HCT116 (cell line): ENCODE data around the gene EPB41L5. TPM values are rescaled to one million over a fixed set of nuclear protein-coding genes. Genes with fewer than 3 reads are reported as not detected.

Experiments used
- ATAC-seq: fragments of 200-7000 bp; cut with Tn5 transposase; 2 replicates; pipeline ENCODE4 v1.9.1; 2020; ENCODE audit warnings: mild to moderate bottlenecking, moderate library complexity
- BruUV-seq: library from RNA; stranded (reverse); fragments of 400-500 nt; replicated peaks from 2 replicates; lab custom pipeline; 2021; lab: Mats Ljungman, UMichigan
- CTCF ChIA-PET: fragments of 300-600 bp; sonication (Branson Sonifier 250); formaldehyde crosslinking; loops from one replicate; lab custom pipeline; 2021; ENCODE audit warnings: antibody characterized with exemption; lab: Charles Lee
- POLR2A ChIA-PET: fragments of 300-600, 350-600 bp; sonication (Branson Sonifier 250); formaldehyde crosslinking; loops from one replicate; lab custom pipeline; 2021; ENCODE audit warnings: antibody characterized with exemption; lab: Charles Lee
- RAD21 ChIA-PET, 2 experiments: fragments of 300-600 bp; sonication (Branson Sonifier 250); formaldehyde crosslinking; loops; one replicate each; lab custom pipeline; 2023; ENCODE audit warnings: low total read pairs in 2 of 2; ENCODE audit not compliant: uncharacterized antibody in 2 of 2, unreplicated experiment in 2 of 2, low non-redundant PET in 1 of 2; lab: Charles Lee
- DNase-seq: peaks from one replicate; pipeline ENCODE4 v3.0.0-alpha.2; 2010; ENCODE audit warnings: low read depth, low spot score
- H2AFZ ChIP-seq: fragments of 200-600 bp; shearing (Covaris generic), sonication (generic); 2 replicates; pipeline ENCODE4 v1.6.1; 2017; ENCODE audit warnings: low read depth, mixed run types, mixed read lengths, antibody characterized with exemption, low read length; ENCODE audit not compliant: poor library complexity, severe bottlenecking
- H3K27ac ChIP-seq: 2 replicates; pipeline ENCODE4 v1.5.1; 2012; ENCODE audit warnings: low read depth, low read length
- H3K27me3 ChIP-seq: fragments of 200-600 bp; sonication (generic); 2 replicates; pipeline ENCODE4 v1.6.1; 2016; ENCODE audit warnings: mixed run types, low read length, mixed read lengths; ENCODE audit not compliant: insufficient read depth
- H3K36me3 ChIP-seq, 2 experiments: fragments of 200-500 bp in 1 of 2; fragments of 200-600 bp in 1 of 2; sonication (Bioruptor generic) in 1 of 2; sonication (generic) in 1 of 2; 2 replicates each; pipeline versions ENCODE4 v1.5.1 to v1.6.1; 2014 to 2016; ENCODE audit warnings: low read length in 2 of 2, inconsistent platforms in 1 of 2, mixed read lengths in 1 of 2, mixed run types in 1 of 2; ENCODE audit not compliant: insufficient read depth in 2 of 2, control insufficient read depth in 1 of 2
- H3K4me1 ChIP-seq, 2 experiments: fragments of 200-600 bp in 1 of 2; sonication (generic) in 1 of 2; 2 replicates each; pipeline versions ENCODE4 v1.5.1 to v1.6.1; 2012 to 2017; ENCODE audit warnings: low read length in 2 of 2, inconsistent platforms in 1 of 2, mild to moderate bottlenecking in 1 of 2, mixed read lengths in 1 of 2, mixed run types in 1 of 2, moderate library complexity in 1 of 2; ENCODE audit not compliant: insufficient read depth in 2 of 2, control insufficient read depth in 1 of 2
- H3K4me2 ChIP-seq: fragments of 200-600 bp; sonication (generic); 2 replicates; pipeline ENCODE4 v1.6.1; 2017; ENCODE audit warnings: mixed run types, low read length, mixed read lengths
- H3K4me3 ChIP-seq, 2 experiments: fragments of 200-600 bp in 1 of 2; sonication (generic) in 1 of 2; replicated peaks in 1 of 2; 2 replicates each; pipeline ENCODE4 v1.5.1; 2011 to 2016; ENCODE audit warnings: low read length in 2 of 2, control low read depth in 1 of 2, low read depth in 1 of 2, mild to moderate bottlenecking in 1 of 2, mixed read lengths in 1 of 2, mixed run types in 1 of 2
- H3K79me2 ChIP-seq: fragments of 200-600 bp; sonication (generic); 2 replicates; pipeline ENCODE4 v1.6.1; 2017; ENCODE audit warnings: mild to moderate bottlenecking, mixed run types, low read length, moderate library complexity, mixed read lengths; ENCODE audit not compliant: insufficient read depth
- H3K9ac ChIP-seq: fragments of 200-600 bp; sonication (generic); 2 replicates; pipeline ENCODE4 v1.6.1; 2016; ENCODE audit warnings: low read length, mixed read lengths
- H3K9me2 ChIP-seq: fragments of 200-600 bp; sonication (generic), shearing (Covaris generic); 2 replicates; pipeline ENCODE4 v1.6.1; 2017; ENCODE audit warnings: mixed run types, mild to moderate bottlenecking, moderate library complexity; ENCODE audit not compliant: insufficient read depth
- H3K9me3 ChIP-seq, 2 experiments: fragments of 200-500 bp in 1 of 2; fragments of 200-600 bp in 1 of 2; sonication (Bioruptor generic) in 1 of 2; sonication (generic) in 1 of 2; 2 replicates each; pipeline ENCODE4 v1.6.1; 2014 to 2017; ENCODE audit warnings: low read length in 2 of 2, mixed read lengths in 2 of 2, inconsistent platforms in 1 of 2, low read depth in 1 of 2, mild to moderate bottlenecking in 1 of 2, mixed run types in 1 of 2, moderate library complexity in 1 of 2; ENCODE audit not compliant: control insufficient read depth in 1 of 2, insufficient read depth in 1 of 2
- H4K20me1 ChIP-seq: fragments of 200-600 bp; sonication (generic), shearing (Covaris generic); 2 replicates; pipeline ENCODE4 v1.6.1; 2017; ENCODE audit warnings: mixed run types, mild to moderate bottlenecking, moderate library complexity; ENCODE audit not compliant: insufficient read depth
- ATF3 ChIP-seq: IDR thresholded peaks from 2 replicates; pipeline ENCODE4 v1.6.1; 2012
- CEBPB ChIP-seq: IDR thresholded peaks from 2 replicates; pipeline ENCODE4 v1.6.1; 2012; ENCODE audit warnings: low read depth
- EZH2 ChIP-seq: fragments of 200-600 bp; sonication (generic); IDR thresholded peaks from 2 replicates; pipeline ENCODE4 v1.6.1; 2017; ENCODE audit warnings: antibody characterized with exemption, mixed run types
- EZH2phosphoT487 ChIP-seq: fragments of 200-600 bp; IDR thresholded peaks from 2 replicates; pipeline ENCODE4 v1.6.1; 2018; ENCODE audit warnings: antibody characterized with exemption, borderline replicate concordance
- JUND ChIP-seq: IDR thresholded peaks from 2 replicates; pipeline ENCODE4 v1.6.1; 2012
- POLR2AphosphoS5 ChIP-seq: IDR thresholded peaks from 2 replicates; pipeline ENCODE4 v1.6.1; 2011; ENCODE audit warnings: mild to moderate bottlenecking, low read depth, low read length, moderate library complexity
- RAD21 ChIP-seq: IDR thresholded peaks from 2 replicates; pipeline ENCODE4 v1.6.1; 2012; ENCODE audit warnings: low read depth, mild to moderate bottlenecking
- REST ChIP-seq: IDR thresholded peaks from 2 replicates; pipeline ENCODE4 v1.6.1; 2012; ENCODE audit warnings: low read depth
- SIN3A ChIP-seq: IDR thresholded peaks from 2 replicates; pipeline ENCODE4 v1.6.1; 2012; ENCODE audit warnings: low read depth
- SP1 ChIP-seq: IDR thresholded peaks from 2 replicates; pipeline ENCODE4 v1.6.1; 2012; ENCODE audit warnings: low read depth
- SRF ChIP-seq: IDR thresholded peaks from 2 replicates; pipeline ENCODE4 v1.6.1; 2012; ENCODE audit warnings: low read depth
- TCF7L2 ChIP-seq: IDR thresholded peaks from 2 replicates; pipeline ENCODE4 v1.7.0; 2011; ENCODE audit warnings: borderline replicate concordance, inconsistent platforms; ENCODE audit not compliant: insufficient read depth, insufficient read length; ENCODE audit errors: extremely low read depth
- ZFX ChIP-seq: fragments of 450-650 bp; IDR thresholded peaks from 2 replicates; pipeline ENCODE4 v1.6.1; 2017
- ZNF274 ChIP-seq: fragments of 200-500 bp; sonication (Bioruptor generic); IDR thresholded peaks from 2 replicates; pipeline ENCODE4 v1.6.1; 2014; ENCODE audit warnings: mild to moderate bottlenecking, low read depth, low read length, inconsistent platforms
- intact Hi-C: fragments of 100-400 bp; cut with micrococcal nuclease; formaldehyde crosslinking; loops from 2 replicates; pipeline ENCODE4 v1.10.0; 2022
- total RNA-seq: library from RNA; stranded (reverse); gene quantifications from one replicate; pipeline ENCODE4 v1.2.1, GENCODE V29; 2021; ENCODE audit not compliant: unreplicated experiment
- TF ChIP-seq, protein P1 (sequence below): IDR thresholded peaks from 2 replicates; pipeline ENCODE4 v1.6.1; 2011; ENCODE audit warnings: mild to moderate bottlenecking, low read length, moderate library complexity; ENCODE audit not compliant: insufficient replicate concordance; ENCODE audit errors: extremely low read depth
- TF ChIP-seq, protein P2 (sequence below): IDR thresholded peaks from 2 replicates; pipeline ENCODE4 v1.6.1; 2012

The EPB41L5 gene
- total RNA-seq, 1 experiment from 2014 or later, result 14.7 TPM

DNA sequence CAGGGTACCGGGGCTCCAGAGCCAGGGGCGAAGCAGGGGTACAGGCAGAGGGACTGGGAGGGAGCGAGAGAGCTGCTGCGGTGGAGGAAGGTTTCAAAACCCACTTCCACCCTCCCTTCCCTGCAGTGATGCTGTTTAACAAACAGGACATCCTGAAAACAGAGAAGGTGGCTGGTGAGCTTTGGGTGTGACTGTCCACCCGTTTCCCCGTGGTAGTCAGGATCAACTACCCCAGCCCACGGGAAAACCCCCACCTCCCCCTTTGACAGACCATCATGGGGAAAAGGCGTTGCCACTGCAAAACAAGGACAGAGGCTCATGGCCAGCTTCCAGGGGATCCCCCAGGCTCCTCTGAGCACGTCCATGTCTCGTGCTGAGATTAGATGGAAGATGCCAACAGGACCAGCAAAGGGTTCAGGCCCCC, 197.4 kb downstream of the EPB41L5 start:
- BruUV-seq, result no TSS peak
- Histone ChIP-seq H3K79me2 (peaks cover 17% of the 10 kb centered on the region), H2AFZ (no peak overlapping the region), H3K9ac (no peak overlapping the region), H3K4me1 (peaks cover 0 to 11% of the 10 kb centered on the region in 2 experiments; a peak in 1 of 4 replicates), H3K27ac (no peak overlapping the region), H3K36me3 (no peaks in the 10 kb centered on the region), H3K27me3 (no peaks in the 10 kb centered on the region), H3K4me2 (no peak overlapping the region), H3K9me2 (no peaks in the 10 kb centered on the region), H4K20me1 (no peaks in the 10 kb centered on the region), H3K4me3 (no peak overlapping the region), H3K9me3 (no peaks in the 10 kb centered on the region)
- intact Hi-C loops, result no loop called here
- RAD21 ChIA-PET, result no interaction called here
- TF ChIP-seq SRF, result no peak
- ATAC-seq (no peak), DNase-seq (no peak)
- CTCF ChIA-PET, result no interaction called here
- POLR2A ChIA-PET, result no interaction called here

DNA sequence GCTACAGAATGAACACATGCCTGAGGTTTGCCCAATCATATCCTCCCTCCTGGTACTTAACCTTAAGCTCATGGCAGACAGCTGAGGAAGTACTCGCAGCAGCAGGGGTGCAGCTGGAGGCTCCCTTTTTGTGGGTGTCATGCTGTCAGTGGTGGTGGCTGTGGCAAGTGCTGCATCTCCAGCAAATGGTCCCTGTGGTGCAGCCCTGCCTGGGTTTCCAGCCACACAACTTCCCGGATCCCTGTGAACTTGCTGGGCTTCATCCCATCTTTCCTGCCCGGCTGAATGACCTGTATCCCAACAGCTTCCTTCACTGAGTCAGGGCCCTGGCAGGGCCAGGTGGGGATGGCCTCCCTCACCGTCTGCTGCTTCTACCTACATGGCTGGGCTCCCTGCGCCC, 205.3 kb downstream of the EPB41L5 start:
- no peak for ATAC-seq
- Histone ChIP-seq H3K79me2 (peaks cover 26% of the 10 kb centered on the region), H4K20me1 (no peaks in the 10 kb centered on the region), H3K27ac (no peak overlapping the region), H2AFZ (no peak overlapping the region), H3K36me3 (peaks cover 0 to 7% of the 10 kb centered on the region in 2 experiments; a peak in 1 of 4 replicates), H3K9ac (no peak overlapping the region), H3K4me3 (no peak overlapping the region), H3K4me1 (peaks cover 0 to 16% of the 10 kb centered on the region in 2 experiments; a peak in 3 of 4 replicates), H3K4me2 (no peak overlapping the region), H3K27me3 (no peaks in the 10 kb centered on the region), H3K9me2 (no peaks in the 10 kb centered on the region), H3K9me3 (no peaks in the 10 kb centered on the region)
- RAD21 ChIA-PET, result no interaction called here
- DNase-seq, result no peak
- BruUV-seq, result no TSS peak
- intact Hi-C loops, result no loop called here
- POLR2A ChIA-PET, result no interaction called here
- CTCF ChIA-PET, result no interaction called here
- TF ChIP-seq SP1 (no peak), TCF7L2 (no peak), JUND (no peak), EZH2phosphoT487 (no peak), REST (no peak), SIN3A (no peak), ZFX (no peak), CEBPB (no peak), ZNF274 (no peak), ATF3 (no peak), RAD21 (no peak), EZH2 (no peak), POLR2AphosphoS5 (no peak)
- TF ChIP-seq, protein P1, sequence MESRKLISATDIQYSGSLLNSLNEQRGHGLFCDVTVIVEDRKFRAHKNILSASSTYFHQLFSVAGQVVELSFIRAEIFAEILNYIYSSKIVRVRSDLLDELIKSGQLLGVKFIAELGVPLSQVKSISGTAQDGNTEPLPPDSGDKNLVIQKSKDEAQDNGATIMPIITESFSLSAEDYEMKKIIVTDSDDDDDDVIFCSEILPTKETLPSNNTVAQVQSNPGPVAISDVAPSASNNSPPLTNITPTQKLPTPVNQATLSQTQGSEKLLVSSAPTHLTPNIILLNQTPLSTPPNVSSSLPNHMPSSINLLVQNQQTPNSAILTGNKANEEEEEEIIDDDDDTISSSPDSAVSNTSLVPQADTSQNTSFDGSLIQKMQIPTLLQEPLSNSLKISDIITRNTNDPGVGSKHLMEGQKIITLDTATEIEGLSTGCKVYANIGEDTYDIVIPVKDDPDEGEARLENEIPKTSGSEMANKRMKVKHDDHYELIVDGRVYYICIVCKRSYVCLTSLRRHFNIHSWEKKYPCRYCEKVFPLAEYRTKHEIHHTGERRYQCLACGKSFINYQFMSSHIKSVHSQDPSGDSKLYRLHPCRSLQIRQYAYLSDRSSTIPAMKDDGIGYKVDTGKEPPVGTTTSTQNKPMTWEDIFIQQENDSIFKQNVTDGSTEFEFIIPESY, result no peak
- TF ChIP-seq, protein P2, sequence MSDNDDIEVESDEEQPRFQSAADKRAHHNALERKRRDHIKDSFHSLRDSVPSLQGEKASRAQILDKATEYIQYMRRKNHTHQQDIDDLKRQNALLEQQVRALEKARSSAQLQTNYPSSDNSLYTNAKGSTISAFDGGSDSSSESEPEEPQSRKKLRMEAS, result no peak
